Measurements from ENCODE around the gene UQCC2. TPM values are rescaled to one million over a fixed set of nuclear protein-coding genes. Genes with fewer than 3 reads are reported as not detected.

UQCC2 gene
- total and polyA plus RNA-seq, 2 of the 4 experiments (the other 2 are of a cell fraction) = 13.8 to 34.5 TPM

- H3K4ac ChIP-seq (ENCODE audit: low read depth, low read length) = no peak overlapping the region
- in situ Hi-C loops (cut with MboI; ENCODE audit: low sequenced_read_pairs) = no loop called here
- DNase-seq = no peak
- no peak overlapping the region for H3K4me2 ChIP-seq (ENCODE audit: low read depth, low read length)
- no peak for ATAC-seq (ENCODE audit: low read depth)
- H2BK120ac ChIP-seq (ENCODE audit: low read depth, low read length) = no peak overlapping the region
- no peak overlapping the region for H2AK9ac ChIP-seq (replicated peaks; ENCODE audit: low read depth, low read length, poor library complexity)
- no peak overlapping the region for H4K5ac ChIP-seq (ENCODE audit: low read depth, low read length)
- H3K36me3 ChIP-seq (ENCODE audit: control insufficient read depth, insufficient read depth, low read length) = no peaks in the 10 kb centered on the region
- H3K18ac ChIP-seq (ENCODE audit: low read depth, low read length) = no peak overlapping the region
- no peak overlapping the region for H3K9ac ChIP-seq (ENCODE audit: low read depth, low read length)
- H2AK5ac ChIP-seq (ENCODE audit: low read depth, low read length) = 0 out of 2 replicates have a peak overlapping the region, but pooled peaks have one; percentile 18
- H2AFZ ChIP-seq (replicated peaks; ENCODE audit: low read length, poor library complexity) = no peak overlapping the region
- CTCF ChIA-PET = no interaction called here
- no peak overlapping the region for H2BK5ac ChIP-seq (ENCODE audit: low read depth, low read length, poor library complexity, severe bottlenecking)
- H2BK15ac ChIP-seq (ENCODE audit: low read depth, low read length) = no peak overlapping the region; the same call in 2 of the 3 replicates
- no TSS peak for BruUV-seq (replicated peaks)
- H3K14ac ChIP-seq (replicated peaks; ENCODE audit: low read depth, low read length) = no peak overlapping the region
- POLR2A ChIA-PET (ENCODE audit: unreplicated experiment) = no interaction called here
- H3K9me3 ChIP-seq (ENCODE audit: control insufficient read depth, insufficient read depth, low read length) = no peaks in the 10 kb centered on the region
- H4K91ac ChIP-seq (ENCODE audit: insufficient read depth, low read depth, low read length) = no peak overlapping the region
- H3K27ac ChIP-seq (ENCODE audit: insufficient read depth, low read length) = no peak overlapping the region
- H2BK20ac ChIP-seq (ENCODE audit: low read depth, low read length) = no peak overlapping the region
- peaks cover 30% of the 10 kb centered on the region for H3K4me1 ChIP-seq (ENCODE audit: control insufficient read depth, insufficient read depth, low read length)
- no peak overlapping the region for H3K23ac ChIP-seq (ENCODE audit: low read depth, low read length)
- no peaks in the 10 kb centered on the region for H3K27me3 ChIP-seq (ENCODE audit: control insufficient read depth, insufficient read depth, low read length)
- H3K4me3 ChIP-seq (ENCODE audit: insufficient read depth, low read depth, low read length) = no peak overlapping the region
- no peaks in the 10 kb centered on the region for H3K79me1 ChIP-seq (ENCODE audit: low read depth in 1 of 2, low read length in 2 of 2)
- H4K20me1 ChIP-seq (ENCODE audit: insufficient read depth, low read length) = peaks cover 8% of the 10 kb centered on the region
- 43% methylated on average over 2 of the region's 13 CpGs; no CpG with 5 or more reads in 1 of the 2 experiments for WGBS, 2 experiments (ENCODE audit: extremely low coverage in 2 of 2, insufficient read length in 1 of 2)
- no peak overlapping the region for H3K56ac ChIP-seq (ENCODE audit: extremely low read depth, insufficient read depth, low read length)
- H4K8ac ChIP-seq (ENCODE audit: low read depth in 2 of 2, low read length in 2 of 2) = no peak overlapping the region
- intact Hi-C loops (cut with micrococcal nuclease) = no loop called here
- TF ChIP-seq USF2 (IDR thresholded peaks at IDR 0.05; ENCODE audit: low read depth, low read length) = no peak
- no peak for TF ChIP-seq NFE2L2 (IDR thresholded peaks at IDR 0.05; ENCODE audit: low read depth, low read length)
- TF ChIP-seq CHD1 (IDR thresholded peaks at IDR 0.05; ENCODE audit: low read depth, low read length) = no peak
- no peak for TF ChIP-seq MAFK (IDR thresholded peaks at IDR 0.05; ENCODE audit: low read depth, low read length)
- no peak for TF ChIP-seq CTCF (conservative IDR thresholded peaks at IDR 0.05; ENCODE audit: low read depth, low read length)
- TF ChIP-seq RCOR1 (IDR thresholded peaks at IDR 0.05; ENCODE audit: insufficient replicate concordance, low read length) = no peak
- no peak for TF ChIP-seq RFX5 (IDR thresholded peaks at IDR 0.05; ENCODE audit: low read depth, low read length)
- dilution Hi-C loops (cut with HindIII; ENCODE audit: low sequenced_read_pairs, unreplicated experiment) = no loop called here
- H3K9me1 ChIP-seq (ENCODE audit: insufficient read depth, low read length) = no peaks in the 10 kb centered on the region
Measured at GRCh38 chr6:33755070-33755869, 43.8 kb upstream of the UQCC2 start.

Measured in IMR-90 (cell line).